Measurements from ENCODE around the gene CACNA1H.

Gene CACNA1H

GRCh38 chr16:1151424-1152122, 1.3 kb upstream of the CACNA1H start:
- no peak overlapping the region for H3K4me3 ChIP-seq (ENCODE audit: low read depth, low read length)
- DNase-seq (ENCODE audit: low read depth): no peak

GRCh38 chr16:1152123-1152638, 725 bp upstream of the CACNA1H start:
- H3K4me3 ChIP-seq (ENCODE audit: low read depth, low read length): no peak overlapping the region
- no peak for TF ChIP-seq CTCF (IDR thresholded peaks at IDR 0.05; ENCODE audit: control insufficient read depth, extremely low read depth, insufficient read depth)
- no peak for DNase-seq (ENCODE audit: low read depth)

More at GRCh38 chr16:1151424-1152122, 1.3 kb upstream of the CACNA1H start:
- TF ChIP-seq CTCF (IDR thresholded peaks at IDR 0.05; ENCODE audit: control insufficient read depth, extremely low read depth, insufficient read depth): no peak

- H3K4me3 ChIP-seq (ENCODE audit: low read depth, low read length): no peak overlapping the region
- no peak for TF ChIP-seq CTCF (IDR thresholded peaks at IDR 0.05; ENCODE audit: control insufficient read depth, extremely low read depth, insufficient read depth)
- no peak for DNase-seq (ENCODE audit: low read depth)
These were observed 714 bp downstream of the CACNA1H start for GRCh38 chr16:1153480-1154160.

DNA sequence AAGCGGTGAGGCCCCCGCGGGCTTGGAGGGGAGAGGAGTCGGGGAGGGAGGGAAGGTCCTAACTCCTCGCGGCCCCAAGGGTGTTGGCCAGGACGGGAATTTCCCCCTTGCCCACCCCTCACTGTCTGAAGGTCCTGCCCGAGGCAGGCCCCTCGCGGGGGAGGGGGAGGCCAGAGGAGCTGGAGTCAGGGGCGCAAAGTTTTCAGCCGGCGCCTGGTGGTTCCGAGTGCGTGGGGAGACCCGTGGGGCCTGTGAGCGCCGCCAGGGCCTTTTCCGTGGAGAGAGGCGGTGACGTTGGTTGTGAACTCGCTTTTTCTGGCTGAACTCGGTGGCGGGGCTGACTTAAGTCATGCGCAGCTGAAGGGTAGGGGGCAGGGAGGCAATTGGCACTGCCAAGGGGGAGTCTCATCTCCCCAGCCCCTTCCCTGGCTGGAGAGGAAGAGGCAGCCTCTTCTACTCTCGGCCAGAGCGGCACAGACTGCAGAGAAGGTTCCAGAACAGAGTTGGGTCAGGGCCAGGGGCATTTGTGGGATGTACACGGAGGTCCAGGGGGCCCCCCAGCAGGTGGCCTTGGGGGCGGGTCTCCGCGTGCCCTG, 1.5 kb downstream of the CACNA1H start:
- no peak for TF ChIP-seq CTCF (IDR thresholded peaks at IDR 0.05; ENCODE audit: control insufficient read depth, extremely low read depth, insufficient read depth)
- DNase-seq (ENCODE audit: low read depth): no peak
- no peak overlapping the region for H3K4me3 ChIP-seq (ENCODE audit: low read depth, low read length)

GRCh38 chr16:1154887-1155331, 2.0 kb downstream of the CACNA1H start:
- DNase-seq (ENCODE audit: low read depth): no peak
- TF ChIP-seq CTCF (IDR thresholded peaks at IDR 0.05; ENCODE audit: control insufficient read depth, extremely low read depth, insufficient read depth): no peak
- no peak overlapping the region for H3K4me3 ChIP-seq (ENCODE audit: low read depth, low read length)

DNA sequence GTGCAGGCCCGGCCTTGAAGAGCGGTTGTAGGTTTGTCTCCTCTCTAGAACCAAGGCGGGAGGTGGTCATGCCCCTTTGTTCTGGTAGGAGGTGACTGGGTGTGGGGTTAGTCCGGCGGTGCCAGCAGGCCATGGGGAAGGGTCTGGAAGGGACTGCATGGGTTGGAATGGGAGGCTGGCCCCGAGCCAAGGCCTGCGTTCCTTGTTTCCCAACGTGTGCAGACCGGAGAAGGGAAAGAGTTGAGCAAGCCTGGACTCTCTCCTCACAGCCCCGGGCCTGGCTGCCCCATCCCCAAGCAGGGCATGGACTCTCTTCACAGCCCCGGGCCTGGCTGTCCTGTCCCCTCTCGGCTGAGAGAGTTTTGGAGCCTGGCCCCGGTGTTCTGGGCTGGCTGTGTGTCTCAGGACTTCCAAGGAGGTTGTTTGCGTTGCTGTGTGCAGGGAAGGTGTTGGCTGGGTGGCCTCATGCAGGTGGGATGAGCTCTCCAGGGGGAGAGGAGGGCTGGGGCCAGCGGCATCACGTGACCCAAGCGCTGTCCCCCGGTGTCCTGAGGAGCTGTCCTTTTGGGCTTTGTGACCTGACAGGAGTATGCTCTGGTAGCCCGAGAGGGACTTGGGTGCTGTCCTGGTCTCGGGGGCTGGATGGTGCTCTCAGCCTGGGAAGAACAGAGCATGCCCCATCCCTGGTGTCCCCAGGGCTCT, 2.6 kb downstream of the CACNA1H start:
- no peak overlapping the region for H3K4me3 ChIP-seq (ENCODE audit: low read depth, low read length)
- DNase-seq (ENCODE audit: low read depth): no peak
- no peak for TF ChIP-seq CTCF (IDR thresholded peaks at IDR 0.05; ENCODE audit: control insufficient read depth, extremely low read depth, insufficient read depth)
